Superior temporal gyrus (tissue), 1 donor: ENCODE data around the gene LVRN.

Experiments
- DNase-seq: peaks from one replicate; pipeline ENCODE4 v3.0.0-alpha.2; 2016; ENCODE audit errors: extremely low spot score

The LVRN gene

GRCh38 chr5:115961381-115962238, 665 bp upstream of the LVRN start:
- DNase-seq, result no peak

DNA sequence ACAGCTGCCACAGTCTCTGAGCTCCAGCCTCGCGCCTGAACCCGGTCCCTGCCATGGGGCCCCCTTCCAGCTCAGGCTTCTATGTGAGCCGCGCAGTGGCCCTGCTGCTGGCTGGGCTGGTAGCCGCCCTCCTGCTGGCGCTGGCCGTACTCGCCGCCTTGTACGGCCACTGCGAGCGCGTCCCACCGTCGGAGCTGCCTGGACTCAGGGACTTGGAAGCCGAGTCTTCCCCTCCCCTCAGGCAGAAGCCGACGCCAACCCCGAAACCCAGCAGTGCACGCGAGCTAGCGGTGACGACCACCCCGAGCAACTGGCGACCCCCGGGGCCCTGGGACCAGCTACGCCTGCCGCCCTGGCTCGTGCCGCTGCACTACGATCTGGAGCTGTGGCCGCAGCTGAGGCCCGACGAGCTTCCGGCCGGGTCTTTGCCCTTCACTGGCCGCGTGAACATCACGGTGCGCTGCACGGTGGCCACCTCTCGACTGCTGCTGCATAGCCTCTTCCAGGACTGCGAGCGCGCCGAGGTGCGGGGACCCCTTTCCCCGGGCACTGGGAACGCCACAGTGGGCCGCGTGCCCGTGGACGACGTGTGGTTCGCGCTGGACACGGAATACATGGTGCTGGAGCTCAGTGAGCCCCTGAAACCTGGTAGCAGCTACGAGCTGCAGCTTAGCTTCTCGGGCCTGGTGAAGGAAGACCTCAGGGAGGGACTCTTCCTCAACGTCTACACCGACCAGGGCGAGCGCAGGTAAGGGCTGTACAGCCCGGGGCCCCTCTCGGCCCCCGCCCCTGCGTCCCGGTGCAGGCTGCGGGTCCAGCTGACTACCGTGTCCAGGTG, 509 bp downstream of the LVRN start:
- DNase-seq, result no peak

DNA sequence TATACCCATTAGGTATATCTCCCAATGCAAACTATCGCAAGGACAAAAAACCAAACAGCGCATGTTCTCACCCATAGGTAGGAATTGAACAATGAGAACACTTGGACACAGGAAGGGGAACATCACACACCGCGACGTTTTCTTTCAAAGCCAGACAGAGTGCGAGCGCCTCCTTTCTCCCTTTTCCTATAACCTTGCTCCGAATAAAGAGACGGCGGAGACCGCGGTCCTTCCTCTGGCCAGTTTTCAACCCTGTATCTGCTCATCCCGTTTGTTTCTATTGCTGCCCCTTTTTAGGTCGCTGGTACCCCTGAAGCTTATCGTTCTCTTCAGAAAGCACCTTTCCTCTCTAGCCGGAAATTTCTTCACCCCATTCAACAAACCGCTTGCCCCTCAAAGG, 1.3 kb downstream of the LVRN start:
- no peak for DNase-seq

DNA sequence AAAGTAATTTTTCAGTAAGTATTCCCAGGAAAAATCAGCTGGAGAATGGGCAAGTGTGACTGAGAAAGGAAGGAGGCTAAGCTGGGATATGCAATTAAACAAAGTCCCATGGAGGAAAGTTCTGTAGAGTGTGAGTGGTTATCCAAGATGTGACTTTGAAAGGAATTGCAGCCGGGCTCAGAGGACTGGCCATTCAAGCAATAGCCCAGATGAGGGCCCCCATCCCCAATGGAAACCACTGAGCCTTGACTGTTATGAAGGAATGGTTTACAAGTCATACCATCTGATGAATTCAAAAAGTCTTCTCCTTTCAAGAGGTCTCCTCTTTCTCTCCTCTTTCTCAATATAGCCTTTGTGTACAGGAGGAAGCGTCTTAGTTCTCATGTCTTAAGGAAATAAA, 6.5 kb downstream of the LVRN start:
- DNase-seq, result no peak

DNA sequence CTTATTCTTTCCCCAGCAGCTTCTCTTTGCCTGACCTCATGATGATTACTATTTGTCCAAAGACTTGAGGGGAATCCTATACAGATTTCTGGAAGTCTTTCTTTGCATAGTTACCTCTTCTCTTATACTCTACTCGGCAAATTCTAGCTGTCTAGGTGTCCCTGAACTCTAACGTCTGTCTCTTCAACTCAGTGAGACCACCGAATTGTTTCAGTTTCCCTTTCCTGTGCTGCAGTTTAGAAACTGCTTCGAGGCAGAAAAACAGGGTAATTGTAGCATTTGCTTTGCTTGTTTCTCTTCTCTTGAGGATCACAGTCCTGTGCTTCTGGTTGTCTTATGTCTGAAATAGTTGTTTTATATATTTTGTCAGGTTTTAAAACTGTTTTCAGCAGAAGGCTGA, 14.8 kb downstream of the LVRN start:
- DNase-seq, result no peak

DNA sequence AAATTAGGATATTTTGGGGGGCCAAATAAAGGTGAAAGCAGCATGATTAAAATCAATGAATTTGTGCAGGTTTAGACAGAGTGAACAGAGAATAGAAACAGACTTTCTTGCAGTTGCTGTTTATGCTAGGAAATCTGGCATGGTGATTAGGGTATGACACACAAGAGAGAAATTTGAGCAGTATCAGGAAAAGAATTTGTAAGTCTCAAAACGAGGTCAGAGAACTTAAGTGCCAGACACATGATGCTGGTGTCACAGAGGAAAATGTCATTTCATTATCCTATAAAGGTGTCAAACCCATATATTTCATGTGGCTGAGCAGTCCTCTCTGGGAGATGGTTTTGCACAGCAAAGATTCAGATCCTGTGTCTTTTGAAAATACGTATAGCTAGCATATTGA, 15.7 kb downstream of the LVRN start:
- DNase-seq, result no peak

GRCh38 chr5:115978779-115979178, 16.5 kb downstream of the LVRN start:
- DNase-seq, result no peak

GRCh38 chr5:115979201-115980041, 17.1 kb downstream of the LVRN start:
- no peak for DNase-seq

- DNase-seq, result no peak
These were observed 21.2 kb downstream of the LVRN start for GRCh38 chr5:115983519-115983918.

- DNase-seq, result no peak
These were observed 23.8 kb downstream of the LVRN start for GRCh38 chr5:115985802-115986757.

DNA sequence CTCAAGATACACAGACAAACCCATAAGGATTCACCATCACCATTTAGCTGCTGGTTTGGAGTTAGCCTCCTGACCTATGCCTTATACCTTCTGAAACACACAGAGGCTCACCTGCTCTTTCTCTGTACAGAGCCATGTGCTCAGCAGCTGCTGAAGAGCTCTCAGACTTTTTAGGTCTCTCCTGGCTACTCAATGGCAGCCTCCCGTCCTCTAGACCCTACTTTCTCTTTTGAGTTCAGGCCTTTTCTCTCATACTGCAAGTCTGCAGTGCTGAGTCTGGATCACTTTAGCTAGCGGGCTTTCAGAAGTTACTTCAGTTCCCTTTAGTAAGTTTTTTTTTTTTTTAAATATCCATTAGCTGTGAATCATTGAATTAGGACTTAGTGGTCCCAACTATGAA, 25.7 kb downstream of the LVRN start:
- DNase-seq, result no peak

- no peak for DNase-seq
These were observed 30.6 kb downstream of the LVRN start for GRCh38 chr5:115992848-115993350.

GRCh38 chr5:115995351-115995750, 33.1 kb downstream of the LVRN start:
- DNase-seq, result no peak

- DNase-seq, result no peak
These were observed 40.0 kb downstream of the LVRN start for GRCh38 chr5:116002116-116002906.

GRCh38 chr5:116004248-116004647, 42.0 kb downstream of the LVRN start:
- DNase-seq, result no peak

DNA sequence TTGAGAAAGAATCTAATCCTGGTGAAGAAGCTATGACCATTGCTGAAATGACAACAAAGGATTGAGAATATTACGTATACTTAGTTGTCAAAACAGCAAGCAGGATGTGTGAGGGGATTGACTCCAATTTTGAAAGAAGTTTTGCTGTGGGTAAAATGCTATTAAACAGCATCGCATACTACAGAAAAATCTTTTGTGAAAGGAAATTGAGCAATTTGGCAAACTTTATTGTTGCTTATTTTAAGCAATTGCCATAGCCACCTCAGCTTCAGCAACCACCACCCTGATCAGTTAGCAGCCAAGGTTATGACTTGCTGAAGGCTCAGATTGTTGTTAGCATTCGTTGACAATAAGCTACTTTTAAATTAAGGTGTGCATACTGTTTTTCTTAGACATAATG, 47.5 kb downstream of the LVRN start:
- DNase-seq, result no peak

GRCh38 chr5:116011046-116011445, 48.8 kb downstream of the LVRN start:
- DNase-seq, result no peak

DNA sequence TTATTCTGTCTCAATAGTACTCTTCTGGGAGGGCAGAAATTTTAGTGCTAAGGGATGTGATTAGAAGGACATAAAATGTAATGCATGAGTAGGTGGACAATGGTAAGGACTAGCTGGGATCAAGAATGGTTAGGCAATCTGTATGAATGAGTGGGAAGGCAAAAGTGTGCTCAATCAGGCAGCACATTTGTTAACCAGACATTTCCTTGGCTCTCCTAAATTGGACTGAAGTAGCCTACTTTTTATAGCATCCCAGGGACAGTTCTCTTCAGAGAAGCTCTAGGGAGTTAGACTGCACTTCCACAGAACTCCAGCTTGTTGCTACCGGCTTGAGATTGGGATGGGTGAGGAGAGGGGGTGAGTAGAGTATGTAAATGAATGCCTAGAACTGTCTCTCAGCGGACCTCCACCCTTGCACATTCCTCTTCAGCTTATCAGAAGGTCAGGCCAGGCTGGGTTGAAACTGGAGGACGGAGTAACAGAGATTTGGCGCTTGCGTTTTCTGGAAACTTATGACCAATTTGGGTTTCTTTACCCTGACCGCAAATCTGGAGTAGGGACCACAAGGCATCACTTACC, 51.0 kb downstream of the LVRN start:
- no peak for DNase-seq

DNA sequence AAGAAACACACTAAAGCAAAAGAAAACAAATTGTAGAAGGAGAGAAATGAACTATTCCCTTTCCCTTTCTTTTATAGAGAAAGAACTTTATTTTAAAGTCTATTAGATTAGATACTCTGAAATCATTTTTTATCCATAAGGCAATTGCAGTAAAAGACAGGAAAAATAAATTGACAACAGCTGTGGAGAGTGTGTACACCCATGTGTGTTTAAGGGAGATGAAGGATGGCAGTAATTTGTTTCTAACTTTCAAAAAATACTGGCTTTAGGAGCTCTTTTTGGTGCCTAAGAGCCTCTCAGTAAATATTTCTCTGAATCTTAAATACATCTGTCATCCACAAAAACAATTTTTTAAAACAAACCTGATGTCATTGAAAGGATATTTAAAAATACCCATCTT, 51.7 kb downstream of the LVRN start:
- no peak for DNase-seq

DNA sequence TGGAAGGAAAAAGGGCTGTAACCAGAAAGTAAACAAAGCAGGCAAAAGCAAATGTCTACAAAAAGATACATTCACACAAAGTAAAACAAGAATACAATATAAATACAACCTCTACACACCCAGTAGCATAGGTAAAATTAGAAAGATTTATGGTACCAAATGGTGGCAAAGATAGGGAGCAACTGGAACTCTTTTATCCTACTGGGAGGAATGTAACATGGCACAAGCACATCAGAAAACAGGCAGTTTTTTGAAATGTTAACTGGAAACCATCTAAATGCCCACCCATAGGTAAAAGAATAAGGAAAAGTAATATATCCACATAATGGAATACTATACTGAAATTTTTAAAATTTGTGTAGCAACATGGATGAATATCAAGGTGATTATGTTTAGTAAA, 61.3 kb downstream of the LVRN start:
- no peak for DNase-seq
